H1 (cell line): Measurements from ENCODE around the gene TNIK. TPM values are rescaled to one million over a fixed set of nuclear protein-coding genes. Genes with fewer than 3 reads are reported as not detected.

Source experiments
- CTCF ChIA-PET: fragments of 300-600 bp; sonication (Branson Sonifier 250); formaldehyde crosslinking; loops from one replicate; lab custom pipeline; 2021; ENCODE audit not compliant: partially characterized antibody; lab: Charles Lee
- POLR2A ChIA-PET: fragments of 300-600 bp; sonication (Branson Sonifier 250); formaldehyde crosslinking; loops from one replicate; lab custom pipeline; 2021; ENCODE audit warnings: inconsistent platforms; ENCODE audit not compliant: partially characterized antibody; lab: Charles Lee
- DNase-seq, 2 experiments: peaks; one replicate each; pipeline versions ENCODE4 v3.0.0 to v3.0.0-alpha.2; 2010 to 2022; ENCODE audit warnings: low spot score in 2 of 2, low read depth in 1 of 2, mixed read lengths in 1 of 2
- FAIRE-seq: peaks from 2 replicates; lab custom pipeline; 2011; peaks lifted over from hg19 to GRCh38; lab: Jason Lieb, UNC
- H2AFZ ChIP-seq: 2 replicates; pipeline ENCODE4 v1.8.1; 2012; ENCODE audit warnings: low read length, inconsistent platforms
- H2AK5ac ChIP-seq: 2 replicates; pipeline ENCODE4 v1.6.1; 2013; ENCODE audit warnings: low read depth, low read length
- H2BK120ac ChIP-seq: replicated peaks from 2 replicates; pipeline ENCODE3; 2013; ENCODE audit warnings: low read depth, low read length, inconsistent platforms
- H2BK12ac ChIP-seq: 2 replicates; pipeline ENCODE4 v1.6.1; 2013; ENCODE audit warnings: low read depth, low read length
- H2BK15ac ChIP-seq: 2 replicates; pipeline ENCODE4 v1.6.1; 2013; ENCODE audit warnings: low read length
- H2BK20ac ChIP-seq: 2 replicates; pipeline ENCODE4 v1.6.1; 2013; ENCODE audit warnings: low read length
- H2BK5ac ChIP-seq: 2 replicates; pipeline ENCODE4 v1.6.1; 2013; ENCODE audit warnings: low read depth, low read length
- H3K14ac ChIP-seq: 2 replicates; pipeline ENCODE4 v1.6.1; 2013; ENCODE audit warnings: inconsistent platforms; ENCODE audit not compliant: insufficient read length
- H3K18ac ChIP-seq: 2 replicates; pipeline ENCODE4 v1.6.1; 2013; ENCODE audit warnings: low read length; ENCODE audit errors: extremely low read depth
- H3K23ac ChIP-seq: 2 replicates; pipeline ENCODE4 v1.6.1; 2013; ENCODE audit warnings: inconsistent platforms; ENCODE audit not compliant: insufficient read length
- H3K23me2 ChIP-seq: 2 replicates; pipeline ENCODE4 v1.6.1; 2013; ENCODE audit warnings: low read depth, low read length
- H3K27ac ChIP-seq: 2 replicates; pipeline ENCODE4 v1.6.1; 2011; ENCODE audit warnings: low read depth, low read length, inconsistent platforms
- H3K27me3 ChIP-seq, 4 experiments: replicated peaks in 1 of 4; 1 replicate in 1 of 4; 2 replicates in 3 of 4; pipeline versions ENCODE4 v1.6.1 to v1.8.1; 2011 to 2013; ENCODE audit warnings: low read length in 3 of 4, mild to moderate bottlenecking in 3 of 4, inconsistent platforms in 2 of 4, mixed read lengths in 2 of 4, moderate library complexity in 1 of 4; ENCODE audit not compliant: control insufficient read depth in 3 of 4, insufficient read depth in 3 of 4; ENCODE audit errors: extremely low read depth in 1 of 4
- H3K36me3 ChIP-seq, 4 experiments: 2 replicates each; pipeline versions ENCODE4 v1.6.1 to v1.8.1; 2011 to 2013; ENCODE audit warnings: mild to moderate bottlenecking in 4 of 4, low read length in 3 of 4, moderate library complexity in 2 of 4, control low read depth in 1 of 4, inconsistent platforms in 1 of 4; ENCODE audit not compliant: insufficient read depth in 4 of 4, control insufficient read depth in 2 of 4
- H3K4ac ChIP-seq: replicated peaks from 2 replicates; pipeline ENCODE3; 2013; ENCODE audit warnings: low read length, low read depth, mixed read lengths, inconsistent platforms; ENCODE audit not compliant: insufficient read length
- H3K4me1 ChIP-seq, 4 experiments: replicated peaks in 1 of 4; 1 replicate in 1 of 4; 2 replicates in 3 of 4; pipeline versions ENCODE4 v1.6.1 to v1.8.1; 2011 to 2013; ENCODE audit warnings: low read length in 3 of 4, inconsistent platforms in 2 of 4, mixed read lengths in 1 of 4; ENCODE audit not compliant: insufficient read depth in 4 of 4, control insufficient read depth in 3 of 4
- H3K4me2 ChIP-seq, 2 experiments: 2 replicates each; pipeline versions ENCODE4 v1.6.1 to v1.8.1; 2011 to 2013; ENCODE audit warnings: low read depth in 2 of 2, low read length in 2 of 2, control low read depth in 1 of 2, inconsistent platforms in 1 of 2, mild to moderate bottlenecking in 1 of 2; ENCODE audit not compliant: insufficient read depth in 1 of 2
- H3K4me3 ChIP-seq, 4 experiments: fragments of 200-600, 300-600 bp in 1 of 4; sonication (generic), shearing (Covaris generic), sonication (Bioruptor Twin) in 1 of 4; 2 replicates each; pipeline versions ENCODE4 v1.5.1 to v1.8.1; 2011 to 2016; ENCODE audit warnings: low read length in 4 of 4, low read depth in 3 of 4, control low read depth in 2 of 4, inconsistent platforms in 2 of 4, mild to moderate bottlenecking in 2 of 4, mixed read lengths in 1 of 4, moderate library complexity in 1 of 4; ENCODE audit not compliant: insufficient read depth in 2 of 4; ENCODE audit errors: extremely low read depth in 1 of 4
- H3K56ac ChIP-seq: replicated peaks from 2 replicates; pipeline ENCODE3; 2013; ENCODE audit warnings: low read depth, mild to moderate bottlenecking, mixed read lengths, low read length, inconsistent platforms; ENCODE audit not compliant: insufficient read length
- H3K79me1 ChIP-seq: 2 replicates; pipeline ENCODE4 v1.6.1; 2013; ENCODE audit warnings: low read depth, low read length, control low read depth
- H3K79me2 ChIP-seq, 2 experiments: 2 replicates each; pipeline versions ENCODE4 v1.6.1 to v1.8.1; 2012 to 2013; ENCODE audit warnings: low read length in 2 of 2, mild to moderate bottlenecking in 2 of 2, inconsistent platforms in 1 of 2; ENCODE audit not compliant: insufficient read depth in 2 of 2, control insufficient read depth in 1 of 2
- H3K9ac ChIP-seq, 4 experiments: replicated peaks in 1 of 4; 1 replicate in 1 of 4; 2 replicates in 3 of 4; pipeline versions ENCODE4 v1.6.1 to v1.8.1; 2011 to 2013; ENCODE audit warnings: low read depth in 3 of 4, low read length in 3 of 4, control low read depth in 2 of 4, mild to moderate bottlenecking in 2 of 4, moderate library complexity in 2 of 4, inconsistent platforms in 1 of 4; ENCODE audit errors: extremely low read depth in 1 of 4
- H3K9me3 ChIP-seq, 2 experiments: 2 replicates each; pipeline versions ENCODE4 v1.6.1 to v1.8.1; 2012 to 2013; ENCODE audit warnings: mild to moderate bottlenecking in 2 of 2, moderate library complexity in 2 of 2, control low read depth in 1 of 2, inconsistent platforms in 1 of 2, low read depth in 1 of 2, low read length in 1 of 2, mixed read lengths in 1 of 2; ENCODE audit not compliant: insufficient read depth in 2 of 2
- H4K20me1 ChIP-seq, 2 experiments: replicated peaks in 1 of 2; 2 replicates each; pipeline versions ENCODE3 to v1.8.1; 2011 to 2013; ENCODE audit warnings: inconsistent platforms in 2 of 2, low read length in 2 of 2, mild to moderate bottlenecking in 1 of 2; ENCODE audit not compliant: insufficient read depth in 2 of 2, control insufficient read depth in 1 of 2
- H4K5ac ChIP-seq: 2 replicates; pipeline ENCODE4 v1.6.1; 2013; ENCODE audit warnings: low read length, low read depth, mixed read lengths, inconsistent platforms; ENCODE audit not compliant: insufficient read length
- H4K8ac ChIP-seq: 2 replicates; pipeline ENCODE4 v1.8.0; 2013; ENCODE audit warnings: mild to moderate bottlenecking, moderate library complexity, low read length, inconsistent platforms; ENCODE audit not compliant: insufficient read depth; ENCODE audit errors: extremely low read depth
- H4K91ac ChIP-seq: replicated peaks from 2 replicates; pipeline ENCODE3; 2013; ENCODE audit warnings: low read length, mixed read lengths, inconsistent platforms; ENCODE audit not compliant: insufficient read length
- ASH2L ChIP-seq: fragments of 200-600, 300-600 bp; sonication (generic); IDR thresholded peaks from one replicate; pipeline ENCODE4 v1.7.1; 2017; ENCODE audit warnings: low read length
- YY1 ChIP-seq: IDR thresholded peaks from 2 replicates; pipeline ENCODE4 v1.6.1; 2011; ENCODE audit warnings: low read depth, mild to moderate bottlenecking, low read length
- WGBS, 2 experiments: shearing (Covaris generic) in 1 of 2; methylation state at CpG; one replicate each; pipeline versions ENCODE4 v1.1.6 to v1.1.7; 2013 to 2015; ENCODE audit warnings: low lambda C conversion rate in 2 of 2, mixed read lengths in 2 of 2, inconsistent platforms in 1 of 2, low coverage in 1 of 2, missing lambda C conversion rate in 1 of 2; ENCODE audit not compliant: insufficient replicate concordance in 2 of 2, insufficient coverage in 1 of 2, insufficient read length in 1 of 2; ENCODE audit errors: extremely low coverage in 1 of 2, missing lambda C conversion rate in 1 of 2; 5-methylcytosine and 5-hydroxymethylcytosine counted together
- polyA plus RNA-seq, 7 experiments: library from polyadenylated mRNA; depleted of rRNA in 3 of 7; stranded (reverse) in 5 of 7; unstranded in 2 of 7; fragments of >200 nt in 5 of 7; fragments of 200-250 nt in 2 of 7; gene quantifications; 1 replicate in 5 of 7; 2 replicates in 1 of 7; 4 replicates in 1 of 7; pipeline versions ENCODE4 v1.2.1 to v1.2.3, GENCODE V29; 2011 to 2013; ENCODE audit warnings: missing spikeins in 2 of 7, mixed read lengths in 2 of 7
- total RNA-seq: library from RNA; stranded (reverse); fragmentation: NEBNext Ultra II Directional; extraction: Animal tissue kit (Norgen Biotek cat#: 25700); gene quantifications from 2 replicates; pipeline ENCODE4 v1.2.1, GENCODE V29; 2021

The TNIK gene
- total and polyA plus RNA-seq, 2 of the 8 experiments (the other 6 are each of a cell fraction or from before 2014, with no cell fraction given): 7.4 to 42.0 TPM

- no peak overlapping the region; the same call in 1 of the 2 replicates for H3K27ac ChIP-seq
- FAIRE-seq: no peak
These were observed 2.6 kb downstream of the TNIK start for GRCh38 chr3:171457607-171458061.

More at GRCh38 chr3:171457607-171458061, 2.6 kb downstream of the TNIK start:
- Histone ChIP-seq H3K4me2 (peak overlapping the region; percentile 86 to 91), H2BK12ac (peak overlapping the region; percentile 72), H3K79me2 (peaks cover 0 to 59% of the 10 kb centered on the region in 2 experiments; a peak in 3 of 4 replicates), H3K56ac (no peak overlapping the region), H3K4me1 (peaks cover 10 to 35% (median 20%) of the 10 kb centered on the region in 4 experiments; a peak in 6 of 7 replicates), H3K9ac (peak overlapping the region in 3 of 4 experiments; percentile 25 to 44 (median 32); a peak in 4 of 7 replicates), H3K4me3 (peak overlapping the region; percentile 64 to 85 (median 80)), H4K91ac (peak overlapping the region; percentile 37), H3K27me3 (peaks cover 0 to 12% (median 6%) of the 10 kb centered on the region in 4 experiments; a peak in 4 of 7 replicates), H3K79me1 (no peaks in the 10 kb centered on the region), H2BK120ac (no peak overlapping the region), H3K23ac (no peak overlapping the region), H3K23me2 (peaks cover 22% of the 10 kb centered on the region), H3K18ac (peak overlapping the region; percentile 72), H3K14ac (no peak overlapping the region), H4K5ac (no peak overlapping the region), H2BK20ac (peak overlapping the region; percentile 91), H2BK5ac (peak overlapping the region; percentile 67; the same call in 1 of the 2 replicates), H2AK5ac (no peak overlapping the region; the same call in 1 of the 2 replicates)
- 6% methylated on average over 7 of the region's 7 CpGs; no CpG with 5 or more reads in 1 of the 2 experiments for WGBS, 2 experiments
- no peak for DNase-seq
- POLR2A ChIA-PET: no interaction called here
- peak; percentile 55 for TF ChIP-seq ASH2L
- no peak for TF ChIP-seq YY1
- TF ChIP-seq, all 59 proteins: peak for 1
- Histone ChIP-seq H4K8ac (peak overlapping the region; percentile 21; the same call in 1 of the 2 replicates), H4K20me1 (no peaks in the 10 kb centered on the region), H2AFZ (peak overlapping the region; percentile 48), H2BK15ac (0 out of 2 replicates have a peak overlapping the region, but pooled peaks have one; percentile 65), H3K4ac (peak overlapping the region; percentile 46), H3K9me3 (no peaks in the 10 kb centered on the region), H3K36me3 (no peaks in the 10 kb centered on the region)
- CTCF ChIA-PET: interaction anchor here (1.2 kb wide), 1 partner anchor 286 kb away, joined by 3 read pairs; no protein-coding TSS in a partner anchor
